HG03135 (cell line): ENCODE results near the gene HINT1.
"Not testable (repeated sequence)": the region's sequence is repeated elsewhere in the genome, so short reads cannot be mapped to it uniquely, and the experiment has no call there.

ENCODE experiments used
- ATAC-seq: cut with Tn5 transposase; IDR thresholded peaks from one replicate; pipeline ENCODE4 v1.9.1; 2021; ENCODE audit warnings: mild to moderate bottlenecking, moderate library complexity; ENCODE audit not compliant: unreplicated experiment

Gene HINT1

DNA sequence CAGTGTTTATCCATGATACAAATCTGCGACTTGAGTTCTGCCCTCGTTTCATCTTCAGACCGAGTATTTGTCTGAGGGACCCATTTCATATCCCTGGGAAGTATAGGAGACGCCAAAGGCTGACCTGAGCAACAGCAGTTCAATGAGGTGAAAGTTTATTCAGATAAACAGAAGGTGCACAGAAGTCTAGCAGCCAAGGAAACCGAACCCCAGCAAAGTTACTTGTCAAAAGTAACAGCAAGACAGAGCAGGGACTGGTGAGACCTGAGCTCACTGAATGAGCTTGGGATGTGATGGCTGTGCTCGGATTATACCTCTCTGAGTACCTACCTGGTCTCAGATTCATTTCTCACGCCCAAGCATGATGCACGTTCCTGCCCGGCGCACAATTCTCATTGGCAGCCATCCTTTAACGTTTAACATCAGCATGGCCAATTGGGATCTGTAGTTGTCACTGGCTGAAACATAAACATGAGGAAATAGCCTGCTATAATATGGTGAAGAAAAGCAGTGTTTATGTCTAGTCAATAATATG lies 6.3 kb upstream of the HINT1 start:
- ATAC-seq = no peak

DNA sequence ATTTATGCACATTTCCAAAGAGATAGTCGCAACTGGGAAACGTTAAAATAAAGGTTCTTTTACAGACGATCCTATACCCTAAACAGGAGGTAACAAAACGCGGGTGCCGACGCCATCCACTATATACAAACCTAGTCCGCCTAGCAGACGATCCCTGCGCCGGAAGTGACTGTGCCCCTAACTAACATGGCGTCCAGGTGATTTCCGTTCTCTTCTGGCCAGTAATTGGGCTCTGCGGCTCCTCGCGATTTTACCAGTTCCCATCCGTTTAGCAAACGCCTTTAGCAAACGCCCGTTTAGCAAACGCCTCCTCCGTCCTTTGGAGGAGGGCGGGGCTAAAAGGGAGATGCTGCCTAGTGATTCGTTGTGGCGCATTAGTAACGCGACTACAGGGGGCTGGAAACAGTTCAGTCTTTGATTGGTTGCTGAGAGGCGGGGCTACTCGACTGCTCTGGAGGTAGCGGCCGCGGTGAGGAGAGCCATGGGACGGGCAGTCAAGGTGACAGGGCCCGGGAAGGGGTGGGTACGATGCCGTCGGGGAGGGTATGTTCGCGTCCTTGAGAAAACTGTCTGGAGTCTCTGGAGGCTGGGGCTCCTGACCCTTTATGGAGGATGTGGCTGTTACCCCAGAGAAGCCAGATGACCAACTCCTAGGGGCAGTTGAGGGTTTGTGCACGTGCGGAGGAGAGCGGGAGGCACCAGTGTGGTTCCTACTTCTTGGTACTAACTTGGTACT lies 5.7 kb upstream of the HINT1 start, which contains the start of gene LYRM7:
LYRM7 (plus strand) TSS at position 405 of the 736 bp plus-strand sequence; CDS start at position 482, 77 bp downstream.
- ATAC-seq = peak; percentile 98

DNA sequence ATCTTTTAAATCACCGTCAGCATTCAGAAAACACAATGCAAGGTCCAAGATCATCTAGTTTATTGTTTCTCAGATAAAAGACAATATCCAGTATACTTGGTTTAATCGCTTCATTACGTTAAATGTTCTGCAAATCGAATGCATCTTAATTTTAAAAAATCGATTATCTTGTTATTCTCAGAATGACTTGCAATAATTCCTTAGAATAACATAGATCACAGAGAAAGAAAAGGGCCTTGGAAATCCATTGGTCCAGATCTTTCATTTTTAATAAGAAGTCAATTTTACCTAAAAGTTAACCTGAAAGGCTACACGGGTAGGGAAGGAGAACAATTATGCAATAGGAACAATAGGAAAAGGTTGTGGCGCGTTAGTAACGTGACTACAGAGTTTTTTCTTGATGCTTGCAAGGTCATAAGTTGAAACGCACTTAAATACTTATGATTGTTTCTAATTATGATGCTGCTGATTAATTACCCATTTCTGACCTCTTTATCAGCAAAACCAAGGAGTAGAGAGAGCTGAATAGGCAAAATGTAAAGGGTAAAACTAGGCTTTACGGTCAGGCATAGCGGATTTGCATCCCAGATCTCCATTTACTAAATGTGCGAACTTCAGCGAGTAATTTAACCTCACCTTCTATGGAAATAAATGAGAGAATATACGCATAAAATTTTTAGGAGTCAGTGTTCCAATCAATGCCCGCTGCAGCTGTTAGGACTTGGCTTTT lies 4.9 kb upstream of the HINT1 start:
- no peak for ATAC-seq

GRCh38 chr5:131167615-131168014 lies 2.6 kb upstream of the HINT1 start:
- no peak for ATAC-seq

- ATAC-seq = peak; percentile 70
Measured at GRCh38 chr5:131164191-131165118, 601 bp downstream of the HINT1 start.

GRCh38 chr5:131163276-131164119 lies 1.6 kb downstream of the HINT1 start:
- no peak for ATAC-seq

DNA sequence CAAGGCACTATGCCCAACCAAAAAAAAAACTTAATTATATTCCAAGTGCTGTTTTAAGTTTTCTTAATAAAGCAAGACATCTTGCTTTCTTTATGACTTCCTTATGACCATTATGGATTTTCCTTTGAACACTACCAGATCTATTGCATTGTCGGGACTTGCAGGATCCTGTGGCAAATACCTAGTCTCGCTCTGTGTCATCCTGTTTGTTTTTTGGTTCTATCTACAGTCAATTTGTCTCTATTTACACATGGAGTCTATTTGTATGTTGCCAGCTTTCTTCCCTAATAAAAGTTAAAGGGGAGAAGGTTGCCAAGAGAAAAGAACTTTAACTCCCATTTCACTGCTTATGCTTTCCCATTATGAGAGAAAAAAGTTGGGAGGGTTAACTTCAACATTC lies 4.9 kb downstream of the HINT1 start:
- no peak for ATAC-seq

DNA sequence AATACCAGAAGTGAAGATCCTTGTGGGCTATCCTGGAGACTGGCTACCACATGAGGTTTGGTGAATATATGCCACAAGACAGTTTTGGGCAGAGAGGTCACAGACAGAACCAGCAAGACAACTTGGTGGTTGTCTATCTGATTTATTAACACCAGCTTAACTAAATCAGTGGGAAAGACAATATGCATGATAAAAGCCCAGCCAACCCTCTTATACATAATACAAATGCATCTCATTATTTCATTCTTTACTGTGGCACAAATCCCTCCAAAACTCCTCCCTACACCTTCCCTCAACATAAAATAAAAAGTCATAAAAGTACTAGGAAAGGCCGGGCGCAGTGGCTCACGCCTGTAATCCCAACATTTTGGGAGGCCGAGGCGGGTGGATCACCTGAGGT lies 8.1 kb downstream of the HINT1 start:
- ATAC-seq = no peak

DNA sequence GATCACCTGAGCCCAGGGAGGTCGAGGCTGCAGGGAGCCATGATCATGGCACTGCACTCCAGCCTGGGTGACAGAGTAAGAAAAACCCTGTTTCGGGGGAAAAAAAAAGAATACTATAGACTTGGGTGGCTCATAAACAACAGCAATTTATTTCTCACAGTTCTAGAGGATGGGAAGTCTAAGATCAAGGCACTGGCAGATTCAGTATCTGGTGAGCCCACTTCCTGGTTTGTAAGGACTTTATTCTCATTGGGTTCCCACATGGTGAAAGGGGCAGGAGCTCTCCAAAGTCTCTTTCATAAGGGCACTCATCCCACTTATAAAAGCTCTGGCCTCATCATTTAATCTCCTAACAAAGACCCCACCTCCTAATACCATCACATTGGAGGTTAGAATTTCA lies 8.7 kb downstream of the HINT1 start:
- ATAC-seq = no peak

GRCh38 chr5:131151216-131151615 lies 13.8 kb downstream of the HINT1 start:
- no peak for ATAC-seq

GRCh38 chr5:131150408-131150807 lies 14.6 kb downstream of the HINT1 start:
- no peak for ATAC-seq

- ATAC-seq = no peak
Measured at GRCh38 chr5:131148835-131149234, 16.2 kb downstream of the HINT1 start.

DNA sequence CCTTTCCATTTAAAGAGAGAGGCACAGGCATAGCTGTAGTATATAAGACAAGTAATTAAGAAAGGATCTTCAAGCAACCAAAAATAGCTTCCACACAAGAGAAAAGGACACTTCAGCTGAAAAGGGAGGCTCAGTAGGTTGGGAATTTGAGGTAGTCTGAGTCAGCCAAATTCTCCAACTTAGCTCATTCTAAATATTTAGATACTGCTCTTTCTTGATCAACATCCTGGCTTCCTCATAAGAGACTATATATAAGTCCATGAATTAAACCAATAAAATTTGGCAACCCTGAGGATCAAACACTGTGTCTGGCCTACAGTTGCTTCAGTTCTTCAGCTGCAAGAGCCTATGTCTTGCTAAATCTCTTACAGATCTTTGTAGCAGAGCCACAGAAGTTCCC lies 17.8 kb downstream of the HINT1 start:
- ATAC-seq = no peak

DNA sequence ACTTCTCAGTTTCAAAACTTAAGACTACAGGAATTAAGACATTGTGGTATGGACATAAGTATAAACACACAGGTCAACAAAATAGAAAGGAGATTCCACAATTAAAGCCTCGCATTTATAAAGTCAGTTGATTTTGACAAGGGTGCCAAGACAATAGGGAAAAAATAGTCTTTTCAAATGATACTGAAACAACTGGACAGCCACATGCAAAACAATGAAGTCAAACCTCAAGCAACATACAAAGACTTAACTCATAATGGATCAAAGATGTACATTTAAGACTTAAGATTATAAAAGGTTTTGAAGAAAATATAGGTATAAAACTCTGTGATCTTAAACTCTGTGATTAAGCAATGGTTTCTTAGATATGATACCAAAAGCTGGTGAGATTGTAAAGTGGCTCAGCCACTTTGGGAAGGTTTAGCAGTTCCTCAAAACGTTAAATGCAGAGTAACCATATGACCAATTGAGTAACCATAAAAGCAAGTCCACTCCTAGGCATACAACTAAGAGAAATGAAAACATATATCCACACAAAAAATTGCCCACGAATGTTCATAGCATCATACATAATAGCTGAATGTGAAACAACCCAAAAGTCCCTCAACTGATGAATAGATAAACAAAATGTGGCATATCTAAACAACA lies 22.0 kb downstream of the HINT1 start:
- ATAC-seq = no peak

DNA sequence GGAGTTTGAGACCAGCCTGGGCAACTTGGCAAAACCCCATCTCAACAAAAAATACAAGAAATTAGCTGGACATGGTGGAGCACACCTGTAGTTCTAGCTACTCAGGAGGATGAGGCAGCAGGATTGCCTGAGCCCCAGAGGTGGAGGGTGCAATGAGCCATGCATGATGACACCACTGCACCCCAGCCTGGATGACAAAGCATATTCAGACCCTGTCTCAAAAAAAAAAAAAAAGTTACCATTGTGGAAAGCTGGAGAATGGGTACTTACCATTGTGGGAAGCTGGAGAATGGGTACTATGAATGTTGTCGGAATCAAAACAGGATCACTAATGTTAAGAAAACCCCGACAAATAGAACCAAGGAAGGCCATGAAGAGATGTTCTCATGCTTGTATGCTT lies 25.7 kb downstream of the HINT1 start:
- ATAC-seq = no peak

GRCh38 chr5:131138406-131138805 lies 26.6 kb downstream of the HINT1 start:
- ATAC-seq = not testable (repeated sequence)

- ATAC-seq = not testable (repeated sequence)
Measured at GRCh38 chr5:131133091-131133490, 32.0 kb downstream of the HINT1 start.

DNA sequence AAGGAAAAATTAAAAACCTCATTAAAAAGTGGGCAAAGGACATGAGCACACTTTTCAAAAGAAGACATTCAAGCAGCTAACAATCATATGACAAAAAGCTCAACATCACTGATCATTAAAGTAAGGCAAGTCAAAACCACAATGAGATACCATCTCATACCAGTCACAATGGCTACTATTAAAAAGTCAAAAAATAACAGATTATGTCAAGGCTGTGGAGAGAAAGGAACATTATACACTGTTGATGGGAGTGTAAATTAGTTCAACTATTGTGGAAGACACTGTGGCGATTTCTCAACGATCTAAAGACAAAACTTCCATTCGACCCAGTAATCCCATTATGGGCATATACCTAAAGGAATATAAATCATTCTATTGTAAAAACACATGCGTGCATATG lies 35.8 kb downstream of the HINT1 start:
- ATAC-seq = no peak

GRCh38 chr5:131127244-131127643 lies 37.8 kb downstream of the HINT1 start:
- not testable (repeated sequence) for ATAC-seq

GRCh38 chr5:131114754-131115153 lies 50.3 kb downstream of the HINT1 start:
- ATAC-seq = no peak
